Breast epithelium (tissue), 3 donors: ENCODE measurements around the gene SPATA17.

Source experiments
- CTCF ChIP-seq, 3 donors: fragments of 450-650 bp; IDR thresholded peaks; one replicate each; pipeline ENCODE4 v1.5.1; 2016 to 2017; ENCODE audit warnings: antibody characterized with exemption in 3 of 3, mild to moderate bottlenecking in 3 of 3, moderate library complexity in 3 of 3
- POLR2A ChIP-seq: fragments of 450-650 bp; IDR thresholded peaks from one replicate; pipeline ENCODE4 v1.6.1; 2016; ENCODE audit warnings: antibody characterized with exemption, mild to moderate bottlenecking, moderate library complexity

GRCh38 chr1:217812175-217812574 lies 181.0 kb downstream of the SPATA17 start:
- no peak for TF ChIP-seq POLR2A
- no peak for TF ChIP-seq CTCF (IDR thresholded peaks at IDR 0.05)
